Panc1 (cell line): ENCODE measurements around the gene C12orf76. TPM values are rescaled to one million over a fixed set of nuclear protein-coding genes. Genes with fewer than 3 reads are reported as not detected.

Experiments
- total RNA-seq: library from RNA; stranded (reverse); gene quantifications from one replicate; pipeline ENCODE4 v1.2.1, GENCODE V29; 2021; ENCODE audit not compliant: unreplicated experiment

C12orf76 gene
- total RNA-seq, 1 experiment from 2014 or later, result 13.6 TPM

Other genes with a start within 250 kb of the C12orf76 start
- gene TRPV4, start 215.1 kb downstream of the C12orf76 start, total RNA-seq, result 0.44 TPM
- gene GLTP, start 168.0 kb downstream of the C12orf76 start, total RNA-seq, result 24.8 TPM
- 25.0 TPM for gene TCHP, start 148.2 kb downstream of the C12orf76 start, total RNA-seq
- 40.0 TPM for gene GIT2, start 52.2 kb downstream of the C12orf76 start, total RNA-seq
- gene ANKRD13A, start 49.1 kb downstream of the C12orf76 start, total RNA-seq, result 34.4 TPM
- gene IFT81, start 75.8 kb upstream of the C12orf76 start, total RNA-seq, result 15.5 TPM
- gene ATP2A2, start 232.7 kb upstream of the C12orf76 start, total RNA-seq, result 286 TPM